ENCODE measurements around the gene ADCK2. TPM values are rescaled to one million over a fixed set of nuclear protein-coding genes. Genes with fewer than 3 reads are reported as not detected.

The ADCK2 gene
- total RNA-seq, 4 donors from 2014 or later: 48.0 to 65.9 (median 57.0) TPM

DNA sequence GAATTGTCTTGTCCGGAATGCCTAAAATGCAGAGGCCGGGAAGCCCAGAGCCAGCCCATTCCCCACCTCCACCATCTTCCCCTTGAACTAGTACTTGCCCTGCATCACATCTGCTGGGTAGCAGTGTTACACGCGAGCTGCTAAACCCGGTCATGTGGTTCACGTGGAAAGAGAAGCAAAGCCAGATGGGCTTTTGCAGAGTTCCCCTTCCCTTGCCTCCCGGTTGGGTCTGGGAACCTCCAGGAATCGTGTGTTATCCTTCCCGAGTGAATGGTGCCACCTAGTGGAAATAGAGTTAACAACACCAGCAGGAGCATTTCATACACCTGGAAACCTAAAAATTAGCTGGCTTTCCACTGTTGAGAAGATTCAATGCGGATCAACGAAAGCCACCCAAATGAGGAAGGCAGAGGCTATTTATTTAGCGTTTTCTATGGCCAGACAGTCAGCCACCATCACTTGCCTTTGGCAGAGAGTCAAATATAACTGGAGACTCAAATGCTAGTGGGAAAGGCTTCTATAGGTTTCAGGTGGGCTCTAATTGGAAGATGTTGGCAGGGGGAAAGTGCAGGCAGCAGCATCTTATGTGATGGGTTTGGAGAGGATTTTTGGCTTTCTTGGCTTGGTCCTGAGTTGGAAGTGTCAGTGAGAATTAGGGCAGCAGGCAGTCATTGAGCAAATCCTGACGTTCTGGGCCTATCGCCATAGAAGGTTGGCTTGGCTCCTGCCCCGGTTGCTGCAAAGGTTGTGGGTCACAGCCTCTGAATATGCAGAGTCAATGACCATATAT is 19.2 kb upstream of the ADCK2 start:
- peak in 1 of 2 donors; percentile 72 for DNase-seq (ENCODE audit: low spot score in 2 of 2)
- intact Hi-C loops (cut with DNase I; ENCODE audit: low total_unique reads): no loop called here
- H3K4me3 ChIP-seq (ENCODE audit: low read depth, poor library complexity, severe bottlenecking): no peak overlapping the region
- peak in 1 of 3 donors; percentile 76 for TF ChIP-seq CTCF (IDR thresholded peaks at IDR 0.05)
- TF ChIP-seq POLR2A (IDR thresholded peaks at IDR 0.05): no peak
- 15 to 20% methylated on average over 15 of the region's 15 CpGs for WGBS, 2 donors

GRCh38 chr7:140654109-140654387 is 18.7 kb upstream of the ADCK2 start:
- no peak overlapping the region for H3K4me3 ChIP-seq (ENCODE audit: low read depth, poor library complexity, severe bottlenecking)
- intact Hi-C loops (cut with DNase I; ENCODE audit: low total_unique reads): no loop called here
- WGBS, 2 donors: 44 to 63% methylated on average over 2 of the region's 2 CpGs
- DNase-seq (ENCODE audit: low spot score in 2 of 2): no peak
- TF ChIP-seq CTCF (IDR thresholded peaks at IDR 0.05): no peak
- TF ChIP-seq POLR2A (IDR thresholded peaks at IDR 0.05): no peak

DNA sequence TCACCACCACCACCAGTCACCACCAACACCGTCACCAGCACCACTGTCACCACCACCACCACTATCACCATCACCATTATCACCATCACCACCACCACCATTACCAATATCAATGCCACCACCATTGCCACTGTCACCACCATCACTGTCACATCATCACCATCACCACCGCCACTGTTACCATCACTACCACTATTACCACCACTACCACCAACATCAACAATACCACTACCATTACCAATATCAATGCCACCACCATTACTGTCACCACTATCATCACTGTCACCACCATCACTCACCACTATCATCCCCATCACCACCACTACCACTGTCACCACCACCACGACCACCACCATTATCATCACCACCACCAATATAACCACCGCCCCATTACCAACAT is 18.1 kb upstream of the ADCK2 start:
- intact Hi-C loops (cut with DNase I; ENCODE audit: low total_unique reads): no loop called here
- no peak overlapping the region for H3K4me3 ChIP-seq (ENCODE audit: low read depth, poor library complexity, severe bottlenecking)
- TF ChIP-seq CTCF (IDR thresholded peaks at IDR 0.05) (no peak), POLR2A (IDR thresholded peaks at IDR 0.05) (no peak)
- WGBS, 2 donors: 94 to 97% methylated on average over 4 of the region's 4 CpGs
- DNase-seq (ENCODE audit: low spot score in 2 of 2): no peak

DNA sequence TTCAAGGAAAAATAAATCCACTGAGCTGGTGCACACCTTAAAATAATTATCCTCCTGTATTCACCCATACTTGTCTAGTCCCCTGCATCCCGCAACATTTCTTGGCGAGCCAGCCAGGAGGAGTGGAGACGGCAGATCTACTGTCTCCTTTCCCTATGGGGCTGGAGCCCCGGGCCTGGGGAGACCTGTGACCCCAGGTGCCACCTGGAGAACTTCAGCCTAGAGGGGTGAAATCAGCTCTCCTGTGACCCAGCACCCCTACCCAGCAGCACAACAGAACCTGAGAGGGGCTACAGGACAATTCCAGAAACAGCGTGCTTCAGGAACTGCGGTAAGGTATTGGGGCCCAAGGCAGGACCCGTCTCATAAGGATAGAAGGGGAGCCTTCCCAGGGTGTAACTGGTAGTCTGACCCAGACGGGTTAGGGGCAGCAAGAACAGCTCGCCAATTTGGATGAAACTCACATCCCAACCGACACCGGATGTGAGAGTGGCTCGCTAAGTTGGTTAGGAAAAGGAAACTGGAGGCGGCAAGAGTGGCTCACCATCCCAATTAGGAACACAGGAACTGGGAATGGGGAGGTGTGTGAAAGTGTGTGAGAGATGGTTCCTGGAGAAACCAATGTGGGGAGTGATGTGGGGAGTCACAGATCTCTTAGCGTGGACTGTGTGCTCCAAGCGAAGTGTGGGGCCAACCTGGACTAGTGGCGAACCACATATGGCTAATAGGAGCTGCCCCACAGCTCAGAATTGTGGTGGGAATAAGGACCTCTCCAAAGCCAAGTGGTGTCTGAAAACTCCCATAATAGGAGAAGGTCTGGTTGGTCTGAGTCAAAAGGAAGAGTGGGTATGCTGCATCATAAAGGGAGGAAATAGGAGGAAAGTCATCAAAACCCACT is 17.0 kb upstream of the ADCK2 start:
- DNase-seq (ENCODE audit: low spot score in 2 of 2): no peak
- 88 to 90% methylated on average over 16 of the region's 16 CpGs for WGBS, 2 donors
- TF ChIP-seq POLR2A (IDR thresholded peaks at IDR 0.05): no peak
- no peak for TF ChIP-seq CTCF (IDR thresholded peaks at IDR 0.05)
- H3K4me3 ChIP-seq (ENCODE audit: low read depth, poor library complexity, severe bottlenecking): no peak overlapping the region
- intact Hi-C loops (cut with DNase I; ENCODE audit: low total_unique reads): loop anchor here (2.0 kb wide), 1 partner anchor 143 kb away; no protein-coding TSS in a partner anchor

- intact Hi-C loops (cut with DNase I; ENCODE audit: low total_unique reads): loop anchor here (2.0 kb wide), 1 partner anchor 144 kb away; no protein-coding TSS in a partner anchor
- WGBS, 2 donors: 43 to 48% methylated on average over 11 of the region's 11 CpGs
- H3K4me3 ChIP-seq (ENCODE audit: low read depth, poor library complexity, severe bottlenecking): no peak overlapping the region
- peak in 1 of 2 donors; percentile 76 for DNase-seq (ENCODE audit: low spot score in 2 of 2)
- TF ChIP-seq POLR2A (IDR thresholded peaks at IDR 0.05) (no peak), CTCF (IDR thresholded peaks at IDR 0.05) (no peak)
These were observed 15.9 kb upstream of the ADCK2 start for GRCh38 chr7:140656548-140657515.
